Muscle of arm (tissue), 12 donors: ENCODE results near the gene FBXL17. TPM values are rescaled to one million over a fixed set of nuclear protein-coding genes. Genes with fewer than 3 reads are reported as not detected.

Source experiments
- DNase-seq: peaks from one replicate; pipeline ENCODE4 v3.0.0-alpha.2; 2013
- polyA plus RNA-seq, 12 donors: library from polyadenylated mRNA; unstranded; fragments of 120-200 nt; gene quantifications; one replicate each; pipeline ENCODE4 v1.2.1, GENCODE V29; 2013; ENCODE audit not compliant: insufficient read length in 12 of 12

The FBXL17 gene
- polyA plus RNA-seq, 12 donors: 14.7 to 208 (median 25.1) TPM

- DNase-seq: no peak
These were observed 375.1 kb downstream of the FBXL17 start for GRCh38 chr5:108006791-108007190.

- peak; percentile 14 for DNase-seq
These were observed 378.7 kb downstream of the FBXL17 start for GRCh38 chr5:108003178-108003577.

- no peak for DNase-seq
These were observed 380.7 kb downstream of the FBXL17 start for GRCh38 chr5:108001222-108001621.

DNA sequence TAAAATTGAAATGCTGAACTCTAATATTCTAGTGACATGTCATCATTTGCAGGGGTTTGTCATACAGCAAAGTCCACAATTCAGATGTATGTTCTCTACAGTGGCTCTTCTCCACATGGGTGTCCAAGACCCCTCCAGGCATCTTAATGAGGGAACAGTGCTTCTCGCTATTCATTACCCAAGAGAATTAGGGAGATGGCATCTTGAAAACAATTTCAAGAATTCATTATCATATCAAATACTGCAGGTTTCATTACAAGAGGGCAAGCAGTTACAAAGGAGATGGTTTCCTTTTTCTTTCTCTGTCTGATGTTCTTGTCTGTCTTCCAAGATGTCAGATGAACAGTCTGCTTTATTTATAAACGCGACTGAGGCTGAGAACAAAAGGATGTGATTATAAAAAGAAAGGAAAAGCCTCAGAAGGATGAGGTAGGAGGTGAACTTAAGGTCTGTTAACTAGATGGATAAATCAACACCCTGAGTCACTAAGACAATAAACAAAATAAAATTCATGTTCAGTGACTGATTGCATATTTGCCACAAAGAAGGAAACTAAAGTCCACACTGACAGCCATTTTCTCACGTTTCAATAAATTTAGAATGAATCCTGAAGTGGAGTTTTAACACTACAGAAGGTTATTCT lies 384.4 kb downstream of the FBXL17 start:
- no peak for DNase-seq

DNA sequence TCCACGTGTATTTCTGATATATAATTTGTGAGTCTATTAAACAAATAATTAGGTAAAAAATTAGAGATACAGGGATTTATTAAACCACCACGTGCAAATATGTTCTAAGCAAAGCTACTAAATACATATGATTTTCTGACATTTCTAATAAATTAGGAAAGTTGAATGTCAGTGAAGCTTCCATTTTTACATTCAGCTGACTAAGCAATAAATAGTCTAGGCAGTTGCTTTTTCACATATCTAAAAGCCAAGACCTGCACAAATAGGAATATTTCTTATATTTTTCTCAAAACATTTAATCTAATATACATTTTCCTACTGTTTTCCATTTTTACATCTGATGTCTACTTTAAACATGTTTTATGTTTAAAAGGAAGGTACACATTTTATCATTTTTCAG lies 388.6 kb downstream of the FBXL17 start:
- DNase-seq: no peak

DNA sequence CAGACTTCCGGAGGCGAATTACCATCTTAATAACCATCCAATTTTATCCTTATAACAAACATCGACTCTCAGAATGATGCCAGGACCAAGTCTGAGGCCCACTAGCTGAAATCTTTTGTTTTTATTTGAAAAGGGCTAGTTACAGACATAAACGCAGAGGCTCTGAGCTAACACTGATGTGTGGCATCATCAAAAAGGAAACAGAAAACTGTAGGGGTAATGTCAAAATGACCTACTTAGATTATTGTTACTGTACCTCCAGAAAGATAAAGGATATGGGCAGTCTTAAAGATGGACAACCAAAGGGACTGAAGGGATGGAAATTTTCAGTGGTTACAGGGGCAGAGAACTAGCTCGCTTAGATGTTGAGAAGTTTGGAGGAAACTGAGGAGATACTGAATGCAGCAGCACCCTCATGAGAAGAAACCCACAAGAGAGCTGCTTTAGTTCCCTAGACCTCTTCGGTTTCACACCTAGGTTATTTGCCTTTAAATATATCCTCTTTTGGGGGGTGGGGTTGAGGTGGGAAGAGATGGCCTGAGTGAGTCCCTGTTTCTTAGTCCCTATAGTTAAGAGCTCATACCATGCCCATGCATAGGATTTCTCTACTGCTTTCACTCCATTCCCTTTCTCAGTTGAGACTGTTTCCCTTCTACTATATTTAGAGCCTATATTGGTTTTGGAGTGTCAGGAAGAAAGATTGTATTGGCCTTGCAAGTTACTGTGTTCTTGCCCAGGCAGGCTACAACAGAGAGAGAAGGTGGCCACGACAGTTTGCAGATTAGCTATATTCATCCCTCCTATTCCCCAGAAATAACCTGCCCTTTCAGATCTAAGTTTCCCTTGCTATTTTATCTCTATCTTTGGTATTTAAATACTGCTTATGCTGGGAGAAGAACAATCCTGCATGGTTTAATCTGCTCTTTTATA lies 390.8 kb downstream of the FBXL17 start:
- no peak for DNase-seq

GRCh38 chr5:107985144-107985543 lies 396.8 kb downstream of the FBXL17 start:
- DNase-seq: no peak

DNA sequence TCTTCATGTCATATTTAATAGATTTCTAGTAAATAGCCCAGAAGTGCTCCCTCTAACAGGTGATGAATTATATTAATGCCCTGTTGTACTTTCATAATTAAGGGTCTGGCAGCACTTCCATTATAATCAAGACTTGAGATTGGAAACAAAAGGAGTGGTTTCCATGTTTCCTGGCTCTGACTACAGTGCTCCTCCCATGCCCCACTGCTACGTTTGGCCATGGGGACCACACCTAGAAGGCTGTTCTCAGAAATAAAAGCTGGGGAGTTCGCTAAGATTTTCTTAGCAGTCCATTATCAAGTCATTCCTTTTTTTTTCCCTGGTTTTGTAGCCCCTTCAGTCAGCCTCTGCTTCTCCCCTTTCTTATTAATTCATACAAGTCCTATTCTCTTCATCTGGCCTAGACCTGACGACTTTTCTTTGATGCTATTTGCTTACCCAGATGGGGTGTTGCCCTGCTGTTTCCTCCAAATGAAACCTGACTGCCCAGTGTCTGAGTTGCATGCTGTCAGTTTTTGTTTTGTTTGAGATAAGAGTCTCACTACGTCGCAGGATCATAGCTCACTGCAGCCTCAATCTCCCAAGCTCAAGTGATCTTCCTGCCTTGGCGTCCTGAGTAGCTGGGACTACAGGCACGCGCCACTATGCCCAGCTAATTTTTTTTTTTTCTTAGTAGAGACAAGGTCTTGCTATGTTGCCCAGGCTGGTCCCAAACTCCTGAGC lies 399.0 kb downstream of the FBXL17 start:
- no peak for DNase-seq

GRCh38 chr5:107980923-107981692 lies 400.8 kb downstream of the FBXL17 start:
- DNase-seq: no peak

- DNase-seq: no peak
These were observed 402.0 kb downstream of the FBXL17 start for GRCh38 chr5:107979900-107980299.

DNA sequence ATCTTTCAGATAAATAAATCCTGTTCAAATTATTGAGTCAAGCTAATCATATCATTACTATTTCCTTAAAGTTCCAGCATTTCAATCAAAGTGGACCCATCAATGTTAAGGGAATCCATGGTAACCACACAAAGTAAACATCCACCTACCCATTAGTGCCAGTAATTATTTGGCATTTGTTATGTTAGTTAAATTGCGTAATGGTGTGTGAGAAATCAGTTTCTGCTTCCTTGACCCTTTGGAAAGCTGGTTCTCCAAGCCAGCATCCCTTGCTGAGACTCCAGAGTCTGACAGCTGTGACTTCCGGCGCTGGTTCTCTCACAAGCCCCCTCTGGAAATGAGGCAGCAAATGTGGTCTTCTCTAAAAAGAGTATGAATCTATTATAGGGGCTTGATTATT lies 402.6 kb downstream of the FBXL17 start:
- no peak for DNase-seq

DNA sequence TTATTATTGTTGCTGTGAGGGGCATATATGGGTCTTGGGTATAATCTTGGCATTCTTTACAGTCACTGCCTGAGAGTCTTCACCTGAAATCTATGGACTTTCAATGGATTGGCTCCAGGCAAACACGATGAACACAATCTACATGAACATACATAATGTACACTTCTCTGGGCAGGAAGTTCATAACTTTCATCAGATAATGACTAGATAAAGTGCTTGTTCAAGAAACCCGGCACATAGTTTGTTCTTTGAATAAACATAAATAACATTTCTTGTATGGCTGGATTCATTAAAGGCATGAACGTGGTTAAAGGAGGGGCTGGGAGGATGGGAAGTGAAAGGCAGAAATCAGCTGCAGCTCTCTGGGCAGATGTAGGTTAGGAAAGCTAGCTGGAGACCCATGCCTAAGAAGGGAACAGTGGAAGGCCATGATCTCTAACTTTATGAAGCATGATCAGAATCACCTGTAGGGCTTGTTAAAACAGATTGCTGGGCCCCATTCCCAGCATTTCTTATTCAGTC lies 404.3 kb downstream of the FBXL17 start:
- DNase-seq: no peak

- DNase-seq: no peak
These were observed 406.3 kb downstream of the FBXL17 start for GRCh38 chr5:107975568-107975967.

GRCh38 chr5:107971846-107972245 lies 410.1 kb downstream of the FBXL17 start:
- no peak for DNase-seq

DNA sequence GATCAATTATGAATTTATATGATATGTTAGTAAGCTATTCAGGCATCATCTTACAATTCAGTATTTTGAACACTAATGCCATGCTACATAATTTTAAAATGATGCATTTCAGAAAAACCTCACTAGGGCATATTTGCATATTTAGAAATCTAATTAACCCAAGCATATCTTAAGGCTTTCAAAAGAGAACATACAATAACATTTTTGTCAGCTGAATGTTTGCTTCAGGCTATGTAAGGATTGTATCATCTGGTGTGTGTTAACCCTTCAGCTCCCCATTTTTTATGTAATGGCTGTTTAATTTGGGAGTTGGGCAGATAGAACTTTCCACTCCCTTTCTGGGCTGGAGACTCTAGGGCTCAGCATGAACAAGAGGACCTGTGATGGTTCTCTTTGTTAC lies 412.1 kb downstream of the FBXL17 start:
- no peak for DNase-seq

GRCh38 chr5:107968998-107969397 lies 412.9 kb downstream of the FBXL17 start:
- no peak for DNase-seq

DNA sequence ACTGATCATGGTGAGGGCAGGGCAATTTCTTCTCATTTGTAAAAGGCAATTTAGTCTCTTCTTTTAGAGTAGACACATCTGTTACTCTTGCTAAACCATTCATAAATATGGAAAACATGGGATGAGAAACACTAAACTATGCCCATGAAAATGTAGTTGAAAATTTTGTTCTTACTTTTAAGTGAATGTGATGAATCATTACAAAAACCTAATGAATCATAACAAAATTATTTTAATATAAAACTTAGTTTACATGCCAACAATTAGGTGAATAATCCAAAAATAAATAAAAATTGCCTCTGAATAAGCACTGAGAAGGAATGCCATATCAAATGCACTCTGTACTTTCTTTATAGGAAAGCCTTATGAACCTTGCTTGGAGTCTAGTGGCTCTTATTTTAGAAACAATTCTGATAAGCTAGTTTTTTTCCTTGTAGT lies 413.5 kb downstream of the FBXL17 start:
- DNase-seq: no peak

- DNase-seq: no peak
These were observed 415.7 kb downstream of the FBXL17 start for GRCh38 chr5:107966201-107966600.

GRCh38 chr5:107964722-107965121 lies 417.2 kb downstream of the FBXL17 start:
- DNase-seq: no peak

- no peak for DNase-seq
These were observed 422.2 kb downstream of the FBXL17 start for GRCh38 chr5:107959573-107960279.

DNA sequence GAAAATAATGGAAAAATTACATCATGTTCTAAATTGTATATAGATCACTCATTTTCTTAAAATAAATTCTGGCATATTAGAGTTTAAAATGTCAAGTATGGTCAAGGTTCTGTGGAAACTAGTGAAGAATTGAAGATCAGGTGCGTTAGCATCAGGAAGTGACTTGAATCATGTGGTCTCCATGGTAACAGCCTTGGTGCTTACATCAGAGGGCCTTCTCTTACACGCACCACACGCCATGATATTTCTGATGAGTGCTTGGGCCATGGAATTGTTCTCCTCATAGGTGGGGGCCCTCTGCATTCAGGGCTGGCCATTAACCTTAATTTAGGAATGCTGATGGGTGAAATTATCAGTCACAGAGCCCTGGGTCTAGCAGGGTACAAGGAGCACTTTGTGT lies 423.0 kb downstream of the FBXL17 start:
- DNase-seq: no peak
